Measurements from ENCODE around the gene SIRPG. TPM values are rescaled to one million over a fixed set of nuclear protein-coding genes. Genes with fewer than 3 reads are reported as not detected.

SIRPG gene
- not detected in 2 replicates for total RNA-seq

GRCh38 chr20:1657556-1658334 lies at the start of gene SIRPG:
Gene SIRPG, minus strand, starts transcription at chr20:1657779. Its CDS starts 65 bp downstream, at chr20:1657714.

GRCh38 chr20:1619861-1620444 lies 37.6 kb downstream of the SIRPG start, which contains the start of gene SIRPB1:
Gene SIRPB1, minus strand, starts transcription at chr20:1620009. Its CDS starts 65 bp downstream, at chr20:1619944.

Other genes with a start within 250 kb of the SIRPG start
- 24.6 and 26.6 TPM in 2 replicates for gene NSFL1C, start 190.9 kb downstream of the SIRPG start, total RNA-seq
- not detected in 2 replicates for gene SIRPB2, start 166.4 kb downstream of the SIRPG start, total RNA-seq
- not detected in 2 replicates for gene SIRPD, start 100.1 kb downstream of the SIRPG start, total RNA-seq
- gene SIRPB1, start 37.8 kb downstream of the SIRPG start, total RNA-seq: 0.78 TPM in 1 of 2 replicates, not detected in the other
- gene SIRPA, start 237.6 kb upstream of the SIRPG start, total RNA-seq: 26.3 and 31.5 TPM in 2 replicates

All from epithelial cell of alveolus of lung (primary cell).